ENCODE data around the gene CHKA.
"Not testable (repeated sequence)": the region's sequence is repeated elsewhere in the genome, so short reads cannot be mapped to it uniquely, and the experiment has no call there.

- TF ChIP-seq CTCF (IDR thresholded peaks at IDR 0.05; ENCODE audit: extremely low read depth in 1 of 2, insufficient read depth in 1 of 2, low read depth in 1 of 2, low read length in 2 of 2); POLR2A (IDR thresholded peaks at IDR 0.05; ENCODE audit: low read depth, low read length); MAX (IDR thresholded peaks at IDR 0.05; ENCODE audit: insufficient read depth, insufficient read length); MYC (IDR thresholded peaks at IDR 0.05; ENCODE audit: low read depth, low read length); POLR2AphosphoS5 (IDR thresholded peaks at IDR 0.05; ENCODE audit: insufficient read depth, low read depth, low read length); EZH2 (IDR thresholded peaks at IDR 0.05; ENCODE audit: borderline replicate concordance, low read depth, low read length, severe bottlenecking): not testable (repeated sequence)
These were observed 28.2 kb downstream of the CHKA start for GRCh38 chr11:68092946-68093345.

Measured in endothelial cell of umbilical vein (primary cell).